PC-9 (cell line): ENCODE measurements around the gene CPSF4L. TPM values are rescaled to one million over a fixed set of nuclear protein-coding genes. Genes with fewer than 3 reads are reported as not detected.

Experiments used
- BruUV-seq: library from RNA; stranded (reverse); fragments of 400-500 nt; replicated peaks from 2 replicates; lab custom pipeline; 2021; lab: Mats Ljungman, UMichigan
- CTCF ChIA-PET: fragments of 300-600 bp; sonication (Branson Sonifier 250); formaldehyde crosslinking; loops from one replicate; lab custom pipeline; 2022; ENCODE audit warnings: antibody characterized with exemption; lab: Charles Lee
- POLR2A ChIA-PET: fragments of 300-600 bp; sonication (Branson Sonifier 250); formaldehyde crosslinking; loops from one replicate; lab custom pipeline; 2022; ENCODE audit warnings: antibody characterized with exemption; ENCODE audit not compliant: unreplicated experiment; lab: Charles Lee
- DNase-seq, 2 experiments: peaks; one replicate each; pipeline versions ENCODE4 v3.0.0 to v3.0.0-alpha.2; 2015 to 2022; ENCODE audit warnings: mixed read lengths in 1 of 2
- H2AFZ ChIP-seq: fragments of 200-600 bp; sonication (generic); 2 replicates; pipeline ENCODE4 v1.8.1; 2017; ENCODE audit warnings: antibody characterized with exemption
- H3F3A ChIP-seq: fragments of 200-600 bp; sonication (generic); 2 replicates; pipeline ENCODE4 v1.8.1; 2017; ENCODE audit warnings: antibody characterized with exemption, mild to moderate bottlenecking, low read depth; ENCODE audit not compliant: insufficient read depth
- H3K27ac ChIP-seq: fragments of 200-600 bp; sonication (generic); 2 replicates; pipeline ENCODE4 v1.6.1; 2016; ENCODE audit warnings: mixed run types
- H3K27me3 ChIP-seq: fragments of 200-600 bp; sonication (generic); 2 replicates; pipeline ENCODE4 v1.6.1; 2016; ENCODE audit warnings: low read depth, mixed run types; ENCODE audit not compliant: insufficient read depth
- H3K36me3 ChIP-seq: fragments of 200-600 bp; sonication (generic); 2 replicates; pipeline ENCODE4 v1.6.1; 2016; ENCODE audit warnings: low read depth, mixed run types
- H3K4me1 ChIP-seq: fragments of 200-600 bp; sonication (generic); replicated peaks from 2 replicates; pipeline ENCODE4 v1.6.1; 2016; ENCODE audit warnings: mixed run types; ENCODE audit not compliant: insufficient read depth
- H3K4me2 ChIP-seq: fragments of 200-600 bp; sonication (generic); 2 replicates; pipeline ENCODE4 v1.6.1; 2017; ENCODE audit warnings: mixed run types
- H3K4me3 ChIP-seq: fragments of 200-600 bp; sonication (generic); 2 replicates; pipeline ENCODE4 v1.6.1; 2016; ENCODE audit warnings: mixed run types
- H3K79me2 ChIP-seq: fragments of 200-600 bp; sonication (generic); 2 replicates; pipeline ENCODE4 v1.6.1; 2017; ENCODE audit warnings: low read depth, mixed run types
- H3K9me2 ChIP-seq: fragments of 200-600 bp; sonication (generic); 2 replicates; pipeline ENCODE4 v1.8.1; 2017; ENCODE audit warnings: mild to moderate bottlenecking; ENCODE audit not compliant: insufficient read depth
- H3K9me3 ChIP-seq: fragments of 200-600 bp; sonication (generic); 2 replicates; pipeline ENCODE4 v1.8.1; 2016; ENCODE audit warnings: low read depth; ENCODE audit not compliant: insufficient read depth
- H4K20me1 ChIP-seq: fragments of 200-600 bp; sonication (generic); 2 replicates; pipeline ENCODE4 v1.8.1; 2017; ENCODE audit not compliant: insufficient read depth
- EZH2 ChIP-seq: fragments of 200-600 bp; sonication (generic); IDR thresholded peaks from 2 replicates; pipeline ENCODE4 v1.8.0; 2017; ENCODE audit warnings: antibody characterized with exemption, low read depth
- intact Hi-C: fragments of 100-400 bp; cut with micrococcal nuclease; formaldehyde crosslinking; loops from one replicate; pipeline ENCODE4 v1.10.0; 2022; ENCODE audit not compliant: unreplicated experiment
- total RNA-seq: library from RNA; stranded (reverse); gene quantifications from 2 replicates; pipeline ENCODE4 v1.2.3, GENCODE V29; 2021
- TF ChIP-seq, protein P1 (sequence below): fragments of 200-600 bp; sonication (generic); conservative IDR thresholded peaks from 2 replicates; pipeline ENCODE4 v1.6.1; 2017; ENCODE audit warnings: mixed run types, antibody characterized with exemption, mild to moderate bottlenecking, moderate library complexity

The CPSF4L gene
- total RNA-seq, 1 experiment from 2014 or later = 0.52 TPM

DNA sequence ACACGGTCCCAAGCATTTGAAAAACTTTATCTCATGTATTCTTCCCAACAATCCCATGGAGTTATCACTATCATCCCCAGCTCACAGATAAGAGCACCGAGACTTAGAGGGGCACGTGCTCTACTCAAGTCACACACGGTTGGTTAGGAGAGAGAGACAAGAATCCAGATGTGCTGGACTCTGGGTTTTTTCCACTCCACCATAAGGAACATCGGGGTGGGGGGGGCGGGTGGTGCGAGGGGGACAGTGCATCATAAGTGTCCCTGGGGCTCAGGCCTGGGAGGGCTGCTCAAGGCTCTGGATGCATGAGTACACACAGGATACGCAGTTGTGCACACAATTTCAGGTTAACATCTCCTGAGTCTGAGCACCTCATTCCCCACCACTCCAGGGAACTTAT lies 42.8 kb upstream of the CPSF4L start:
- BruUV-seq = no TSS peak
- peaks cover 95% of the 10 kb centered on the region for H3K79me2 ChIP-seq

DNA sequence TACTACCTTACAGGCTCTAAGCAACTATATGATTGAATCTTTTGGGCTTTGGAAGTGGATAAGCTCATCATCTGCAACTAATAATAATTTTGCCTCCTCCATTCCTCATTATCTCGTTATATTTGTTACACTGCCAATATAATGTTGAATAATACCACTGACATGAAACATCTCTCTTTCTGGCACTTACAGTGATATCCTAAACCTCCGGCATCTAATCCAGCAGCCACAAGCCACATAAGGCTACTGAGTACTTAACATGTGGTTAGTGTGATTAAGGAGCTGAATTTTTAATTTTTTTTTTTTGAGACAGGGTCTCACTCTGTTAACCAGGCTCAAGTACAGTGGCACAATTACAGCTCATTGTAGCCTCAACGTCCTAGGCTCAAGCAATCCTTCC lies 40.5 kb upstream of the CPSF4L start:
- DNase-seq = no peak
- Histone ChIP-seq H3K4me1 (peaks cover 43% of the 10 kb centered on the region), H4K20me1 (peaks cover 16% of the 10 kb centered on the region), H3K9me2 (no peaks in the 10 kb centered on the region), H3K36me3 (peaks cover 13% of the 10 kb centered on the region; the same call in 1 of the 2 replicates), H3F3A (peaks cover 22% of the 10 kb centered on the region), H3K4me2 (no peak overlapping the region), H2AFZ (no peak overlapping the region), H3K9me3 (no peaks in the 10 kb centered on the region), H3K27me3 (no peaks in the 10 kb centered on the region), H3K79me2 (peaks cover 97% of the 10 kb centered on the region), H3K4me3 (no peak overlapping the region), H3K27ac (0 out of 2 replicates have a peak overlapping the region, but pooled peaks have one; percentile 6)
- ChIA-PET CTCF (no interaction called here), POLR2A (interaction anchor here (0.7 kb wide), 1 partner anchor 11 kb away, joined by 5 read pairs; no protein-coding TSS in a partner anchor)
- TF ChIP-seq EZH2 = no peak
- TF ChIP-seq, protein P1, sequence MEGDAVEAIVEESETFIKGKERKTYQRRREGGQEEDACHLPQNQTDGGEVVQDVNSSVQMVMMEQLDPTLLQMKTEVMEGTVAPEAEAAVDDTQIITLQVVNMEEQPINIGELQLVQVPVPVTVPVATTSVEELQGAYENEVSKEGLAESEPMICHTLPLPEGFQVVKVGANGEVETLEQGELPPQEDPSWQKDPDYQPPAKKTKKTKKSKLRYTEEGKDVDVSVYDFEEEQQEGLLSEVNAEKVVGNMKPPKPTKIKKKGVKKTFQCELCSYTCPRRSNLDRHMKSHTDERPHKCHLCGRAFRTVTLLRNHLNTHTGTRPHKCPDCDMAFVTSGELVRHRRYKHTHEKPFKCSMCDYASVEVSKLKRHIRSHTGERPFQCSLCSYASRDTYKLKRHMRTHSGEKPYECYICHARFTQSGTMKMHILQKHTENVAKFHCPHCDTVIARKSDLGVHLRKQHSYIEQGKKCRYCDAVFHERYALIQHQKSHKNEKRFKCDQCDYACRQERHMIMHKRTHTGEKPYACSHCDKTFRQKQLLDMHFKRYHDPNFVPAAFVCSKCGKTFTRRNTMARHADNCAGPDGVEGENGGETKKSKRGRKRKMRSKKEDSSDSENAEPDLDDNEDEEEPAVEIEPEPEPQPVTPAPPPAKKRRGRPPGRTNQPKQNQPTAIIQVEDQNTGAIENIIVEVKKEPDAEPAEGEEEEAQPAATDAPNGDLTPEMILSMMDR = no peak
- intact Hi-C loops = no loop called here
- BruUV-seq = no TSS peak

More for the DNA sequence above, 42.8 kb upstream of the CPSF4L start:
- Histone ChIP-seq H4K20me1 (peaks cover 16% of the 10 kb centered on the region), H3K4me1 (peaks cover 62% of the 10 kb centered on the region), H3F3A (peaks cover 35% of the 10 kb centered on the region), H3K9me3 (no peaks in the 10 kb centered on the region), H3K27me3 (no peaks in the 10 kb centered on the region), H3K9me2 (no peaks in the 10 kb centered on the region), H3K4me3 (no peak overlapping the region), H3K36me3 (peaks cover 13% of the 10 kb centered on the region; the same call in 1 of the 2 replicates), H3K4me2 (peak overlapping the region; percentile 90; the same call in 1 of the 2 replicates), H2AFZ (no peak overlapping the region), H3K27ac (peak overlapping the region; percentile 54)
- POLR2A ChIA-PET = no interaction called here
- intact Hi-C loops = no loop called here
- CTCF ChIA-PET = no interaction called here
- TF ChIP-seq, protein P1 = no peak
- TF ChIP-seq EZH2 = no peak
- no peak for DNase-seq

DNA sequence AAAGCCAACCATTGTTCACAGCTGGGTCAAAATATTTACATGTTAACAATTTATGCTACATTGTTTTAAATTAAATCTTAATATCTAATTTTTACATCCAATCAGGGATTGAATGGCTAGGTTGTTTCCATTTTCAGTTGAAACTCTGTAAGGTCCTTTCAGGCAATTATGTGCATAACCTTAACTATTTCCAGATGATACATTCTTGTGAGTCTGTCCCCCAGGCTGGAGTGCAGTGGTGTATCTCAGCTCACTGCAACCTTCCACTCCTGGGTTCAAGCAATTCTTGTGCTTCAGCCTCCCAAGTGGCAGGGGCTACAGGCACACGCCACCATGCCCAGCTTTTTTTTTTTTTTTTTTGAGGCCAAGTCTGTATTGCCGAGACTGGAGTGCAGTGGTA lies 39.7 kb upstream of the CPSF4L start:
- Histone ChIP-seq H3K79me2 (peaks cover 97% of the 10 kb centered on the region), H3F3A (peaks cover 22% of the 10 kb centered on the region; the same call in 1 of the 2 replicates), H4K20me1 (peaks cover 13% of the 10 kb centered on the region), H2AFZ (no peak overlapping the region), H3K4me1 (peaks cover 35% of the 10 kb centered on the region), H3K27ac (no peak overlapping the region), H3K9me2 (no peaks in the 10 kb centered on the region), H3K4me3 (no peak overlapping the region), H3K4me2 (no peak overlapping the region), H3K36me3 (peaks cover 8% of the 10 kb centered on the region; the same call in 1 of the 2 replicates), H3K9me3 (no peaks in the 10 kb centered on the region), H3K27me3 (no peaks in the 10 kb centered on the region)
- ChIA-PET CTCF (interaction anchor here (0.6 kb wide), 1 partner anchor 1754 kb away, joined by 3 read pairs; no protein-coding TSS in a partner anchor), POLR2A (no interaction called here)
- intact Hi-C loops = no loop called here
- no peak for DNase-seq
- TF ChIP-seq EZH2 = no peak
- TF ChIP-seq, protein P1 = no peak
- no TSS peak for BruUV-seq
